ENCODE data around the gene ABLIM2.

ABLIM2 gene

GRCh38 chr4:8103421-8104390, 54.9 kb downstream of the ABLIM2 start:
- no peak for DNase-seq (ENCODE audit: low read depth in 2 of 2)

DNA sequence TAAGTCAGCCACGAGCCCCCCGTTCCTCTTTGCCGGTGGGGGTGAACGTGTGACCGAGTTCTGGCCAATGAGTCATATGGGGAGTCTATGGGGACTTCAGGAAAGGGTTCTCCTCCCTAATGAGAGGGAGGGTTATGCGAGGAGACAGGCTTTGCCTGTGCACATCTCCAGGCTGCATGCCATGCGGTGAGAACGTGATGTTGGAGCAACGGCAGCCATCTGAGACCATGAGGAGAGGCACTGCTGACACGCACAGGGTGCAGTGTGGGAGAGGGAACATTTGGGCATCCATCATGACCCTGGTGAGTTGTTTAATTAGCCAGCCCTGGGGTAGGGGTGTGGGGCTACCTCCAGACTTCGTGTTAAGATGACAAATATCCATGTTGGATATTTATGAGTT, 55.8 kb downstream of the ABLIM2 start:
- DNase-seq (ENCODE audit: low read depth in 2 of 2), result no peak

DNA sequence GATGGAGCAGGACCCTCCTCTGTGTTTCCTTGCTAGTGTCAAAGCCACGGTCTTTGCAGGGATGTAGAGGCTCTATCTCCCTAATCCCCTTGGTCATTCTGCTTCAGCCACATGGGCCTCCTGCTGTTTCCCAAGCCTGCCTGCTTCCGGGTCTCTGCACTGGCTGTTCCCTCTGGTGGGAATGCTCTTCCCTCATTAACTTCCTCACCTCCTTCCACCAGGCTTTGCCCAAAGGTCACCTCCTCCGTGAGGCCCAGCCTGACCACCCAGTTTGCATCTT, 56.6 kb downstream of the ABLIM2 start:
- DNase-seq (ENCODE audit: low read depth in 2 of 2), result no peak

- DNase-seq (ENCODE audit: low read depth in 2 of 2), result no peak
These were observed 57.2 kb downstream of the ABLIM2 start for GRCh38 chr4:8101213-8102075.

- no peak for DNase-seq (ENCODE audit: low read depth in 2 of 2)
These were observed 58.6 kb downstream of the ABLIM2 start for GRCh38 chr4:8099981-8100464.

DNA sequence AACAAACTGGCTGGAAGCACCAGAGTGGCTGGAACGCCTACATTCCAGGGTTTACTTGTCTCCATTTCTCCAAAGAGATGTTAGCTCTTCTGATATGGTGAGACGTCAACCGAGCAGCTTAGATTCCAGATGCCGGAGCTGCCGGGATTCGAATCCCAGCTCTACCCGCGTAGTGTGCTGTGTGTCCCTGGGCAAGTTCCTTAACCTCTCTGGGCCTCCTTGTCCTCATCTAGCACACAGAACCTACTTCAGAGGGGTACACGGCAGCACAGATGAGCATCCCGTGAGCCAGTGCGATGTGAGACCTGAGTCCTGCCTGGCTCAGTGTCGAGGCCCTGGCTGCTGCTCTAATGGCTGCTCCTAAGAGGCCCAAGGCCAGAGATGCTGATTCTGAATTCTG, 60.1 kb downstream of the ABLIM2 start:
- DNase-seq (ENCODE audit: low read depth in 2 of 2), result no peak

DNA sequence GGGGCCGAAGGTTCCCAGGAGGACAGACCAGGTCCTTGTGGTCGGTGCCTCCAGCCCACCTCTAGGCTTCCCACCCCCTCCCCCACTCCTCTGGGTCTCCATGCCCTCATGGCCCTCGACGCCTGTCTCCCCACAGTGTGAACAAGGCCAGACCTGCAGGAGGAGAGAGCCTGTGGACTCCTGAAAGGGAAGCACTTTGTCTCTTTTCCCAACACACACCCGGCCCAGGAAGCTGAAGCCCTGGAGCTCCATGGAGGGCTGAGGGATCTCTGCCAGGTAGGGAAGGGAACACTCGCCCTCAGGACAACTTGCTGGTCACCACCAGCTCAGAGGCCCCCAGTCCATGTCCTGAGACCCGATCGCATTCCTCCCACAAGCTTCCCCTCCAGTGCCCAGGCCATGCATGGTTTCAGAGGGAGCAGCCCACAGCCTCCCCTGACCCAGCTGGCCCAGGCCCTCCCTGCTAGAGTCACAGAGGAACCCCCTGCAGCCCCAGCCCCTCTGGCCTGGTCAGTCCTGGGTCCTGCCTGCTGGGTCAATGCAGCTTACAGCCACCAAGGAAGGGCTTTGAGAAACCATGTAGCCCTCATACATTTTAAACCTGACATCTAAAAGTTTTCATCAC, 60.8 kb downstream of the ABLIM2 start:
- DNase-seq (ENCODE audit: low read depth in 2 of 2), result no peak

- no peak for DNase-seq (ENCODE audit: low read depth in 2 of 2)
These were observed 61.5 kb downstream of the ABLIM2 start for GRCh38 chr4:8097141-8097541.

DNA sequence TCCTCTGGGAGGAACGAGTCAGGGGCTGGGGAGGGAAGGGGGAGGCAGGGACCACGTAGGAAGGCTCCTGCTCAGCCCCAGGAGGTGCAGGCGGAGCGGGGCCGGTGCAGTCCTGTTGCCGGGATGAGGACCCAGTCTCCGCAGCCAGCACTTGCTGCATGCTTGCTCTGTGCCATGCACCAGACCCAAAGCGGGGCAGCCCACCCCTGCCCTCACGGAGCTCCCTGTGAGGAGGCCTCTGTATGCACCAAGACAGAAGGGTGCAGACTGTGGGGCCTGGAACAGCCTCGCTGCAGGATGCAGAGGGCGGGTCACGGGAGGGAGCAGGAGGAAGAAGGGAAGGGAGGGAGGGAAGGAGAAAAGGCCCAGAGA, 61.9 kb downstream of the ABLIM2 start:
- DNase-seq (ENCODE audit: low read depth in 2 of 2), result no peak

DNA sequence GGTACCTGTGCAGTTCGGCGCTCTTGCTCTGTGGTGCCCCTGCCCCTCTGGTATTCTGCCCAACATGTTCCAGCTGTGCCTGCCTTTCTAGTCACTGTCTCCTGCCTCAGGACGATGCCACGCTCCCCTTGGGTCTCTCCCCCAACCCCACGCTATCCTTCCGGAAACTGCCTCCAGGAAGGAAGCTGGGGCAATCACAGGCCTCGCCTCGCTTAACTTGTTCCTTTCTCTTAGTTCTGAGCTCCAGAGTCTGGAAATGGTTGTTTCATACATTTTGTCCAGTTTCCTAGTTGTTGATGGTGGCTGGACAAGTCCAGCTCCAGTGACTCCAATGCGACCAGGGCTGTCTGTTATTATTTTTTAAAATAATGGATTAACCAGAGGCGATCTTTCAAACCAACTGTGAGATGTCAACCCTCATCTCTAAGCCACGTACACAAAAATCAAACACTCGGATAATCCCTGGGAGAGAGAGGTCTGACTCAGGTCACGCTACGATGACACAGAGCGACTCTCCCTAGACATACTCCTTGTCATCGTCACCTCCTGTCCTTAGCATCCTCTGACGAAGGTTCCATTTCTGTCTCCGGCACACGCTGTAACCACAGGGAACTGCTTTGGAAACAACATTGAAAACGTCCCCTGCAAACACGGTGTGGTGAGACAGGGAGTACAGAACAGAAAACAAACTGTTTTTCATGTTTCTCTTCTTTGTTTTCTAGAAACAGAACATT, 62.5 kb downstream of the ABLIM2 start:
- no peak for DNase-seq (ENCODE audit: low read depth in 2 of 2)

- no peak for DNase-seq (ENCODE audit: low read depth in 2 of 2)
These were observed 64.9 kb downstream of the ABLIM2 start for GRCh38 chr4:8093587-8094274.

GRCh38 chr4:8092282-8092681, 66.3 kb downstream of the ABLIM2 start:
- DNase-seq (ENCODE audit: low read depth in 2 of 2), result no peak

- no peak for DNase-seq (ENCODE audit: low read depth in 2 of 2)
These were observed 67.8 kb downstream of the ABLIM2 start for GRCh38 chr4:8090744-8091301.

GRCh38 chr4:8090312-8090711, 68.3 kb downstream of the ABLIM2 start:
- DNase-seq (ENCODE audit: low read depth in 2 of 2), result no peak

GRCh38 chr4:8089862-8090261, 68.8 kb downstream of the ABLIM2 start:
- DNase-seq (ENCODE audit: low read depth in 2 of 2), result no peak

DNA sequence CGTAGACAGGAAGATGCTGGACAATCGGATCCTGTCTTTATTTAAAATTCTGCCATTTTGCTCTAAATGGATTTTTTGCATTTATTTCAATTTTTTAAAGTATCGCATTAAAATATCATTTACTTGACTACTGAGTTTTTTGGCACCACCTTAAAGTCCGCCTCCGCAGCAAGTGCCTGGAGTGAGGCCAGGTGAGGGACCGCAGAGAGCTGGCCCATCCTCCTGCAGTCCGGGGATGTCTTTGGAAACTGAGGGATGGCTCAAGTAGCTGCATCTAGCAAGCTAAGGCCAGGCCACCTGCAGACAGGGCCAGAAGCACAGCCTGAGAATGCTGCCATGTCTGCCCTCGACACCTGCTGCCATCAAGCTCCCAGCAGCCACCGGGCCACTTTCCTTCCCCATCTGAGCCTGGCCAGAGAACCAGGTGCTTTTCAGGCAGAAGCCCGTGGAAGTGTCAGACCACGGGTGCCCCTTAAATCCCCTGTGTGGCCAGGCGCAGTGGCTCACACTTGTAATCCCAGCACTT, 69.6 kb downstream of the ABLIM2 start:
- DNase-seq (ENCODE audit: low read depth in 2 of 2), result no peak

DNA sequence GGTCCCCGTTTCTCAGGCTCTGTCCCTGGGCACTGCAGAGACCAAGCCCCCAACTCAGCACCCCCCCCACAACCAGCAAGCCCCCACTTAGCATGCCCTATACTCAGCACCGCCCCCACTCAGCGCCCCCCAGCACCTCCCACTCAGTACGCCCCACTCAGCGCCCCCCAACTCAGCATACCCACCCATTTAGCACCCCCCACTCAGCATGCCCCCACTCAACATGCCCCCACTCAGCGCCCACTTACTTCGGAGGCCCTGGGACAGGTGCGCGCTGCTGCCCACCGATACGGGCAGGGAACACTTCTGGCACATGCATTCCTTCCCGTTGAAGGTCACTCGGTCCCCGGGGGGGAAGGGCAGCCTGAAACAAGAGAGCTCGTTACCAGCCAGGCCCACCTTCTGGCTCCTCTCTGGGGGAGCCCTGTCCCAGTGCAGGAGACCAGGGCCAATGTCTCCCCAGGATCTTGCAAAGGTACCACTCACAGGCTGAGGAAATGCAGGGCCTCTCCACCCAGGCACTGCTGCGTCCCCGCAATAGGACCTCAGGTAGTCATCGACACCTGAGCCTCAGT, 70.6 kb downstream of the ABLIM2 start:
- DNase-seq (ENCODE audit: low read depth in 2 of 2), result no peak

DNA sequence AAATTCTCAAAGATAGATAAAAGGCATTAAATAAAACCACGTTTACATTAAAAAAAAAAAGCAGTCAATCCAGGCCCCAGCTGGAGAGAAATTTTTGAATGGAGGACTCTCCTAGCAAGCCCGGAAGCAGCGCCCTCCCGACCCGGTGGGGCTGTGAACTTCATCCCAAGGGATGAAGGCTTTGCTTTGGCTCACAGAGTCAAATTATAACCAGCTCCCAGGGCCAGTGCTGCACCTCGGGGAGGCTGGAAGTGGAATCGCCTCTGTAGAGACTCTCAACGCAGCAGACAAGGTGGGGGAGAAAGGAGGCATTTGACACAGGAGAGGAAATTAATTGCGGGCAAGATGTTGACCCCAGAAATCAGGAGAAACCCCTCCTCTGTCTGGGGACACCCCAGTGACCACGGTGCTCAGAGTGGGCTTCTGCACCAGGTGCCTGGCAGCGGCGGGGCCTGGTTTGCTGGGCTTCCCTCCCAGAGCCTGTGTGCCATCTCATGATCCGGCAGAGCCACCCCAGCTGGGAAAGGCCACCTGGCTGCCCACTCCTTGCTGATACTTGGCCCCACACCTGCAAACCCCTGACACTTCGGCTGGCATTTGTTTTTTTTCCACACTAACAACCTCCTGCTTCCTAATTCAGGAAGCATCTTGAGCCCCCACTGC, 71.7 kb downstream of the ABLIM2 start:
- no peak for DNase-seq (ENCODE audit: low read depth in 2 of 2)

DNA sequence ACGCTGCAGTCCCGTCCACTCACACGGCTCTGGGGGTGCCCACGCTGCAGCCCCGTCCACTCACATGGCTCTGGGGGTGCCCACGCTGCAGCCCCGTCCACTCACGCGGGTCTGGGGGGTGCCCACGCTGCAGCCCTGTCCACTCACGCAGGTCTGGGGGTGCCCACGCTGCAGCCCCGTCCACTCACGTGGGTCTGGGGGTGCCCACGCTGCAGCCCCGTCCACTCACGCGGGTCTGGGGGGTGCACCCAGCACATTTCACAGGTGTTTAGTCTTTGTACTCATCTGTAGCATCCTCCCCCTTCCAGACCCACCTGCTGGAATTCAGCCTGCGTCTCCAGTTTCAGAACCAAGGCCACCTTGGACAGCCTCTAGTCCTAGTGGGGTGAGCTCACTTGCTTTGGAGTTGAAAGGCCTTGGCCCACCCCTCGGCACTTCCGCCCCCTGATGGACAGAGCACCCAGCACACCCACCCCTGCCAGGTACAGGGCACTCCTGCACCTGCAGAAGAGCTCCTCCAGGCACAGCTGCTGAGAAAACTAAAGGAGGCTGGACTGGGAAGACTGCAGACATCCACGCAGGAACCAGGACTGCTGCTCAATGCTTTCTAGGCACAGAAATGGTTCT, 73.0 kb downstream of the ABLIM2 start:
- no peak for DNase-seq (ENCODE audit: low read depth in 2 of 2)
